ENCODE data around the gene SRRM4.

The SRRM4 gene

GRCh38 chr12:119149270-119149669 lies 167.9 kb downstream of the SRRM4 start:
- Histone ChIP-seq H3K27ac (ENCODE audit: low read depth, low read length, poor library complexity, severe bottlenecking) (no peak overlapping the region), H3K4me3 (ENCODE audit: low read depth, low read length, poor library complexity, severe bottlenecking) (no peak overlapping the region), H3K36me3 (ENCODE audit: insufficient read depth, low read length) (no peaks in the 10 kb centered on the region), H3K79me2 (ENCODE audit: insufficient read depth, low read length) (no peaks in the 10 kb centered on the region), H4K20me1 (ENCODE audit: insufficient read depth, low read length) (no peaks in the 10 kb centered on the region), H3K9me3 (ENCODE audit: low read length) (no peaks in the 10 kb centered on the region), H3K9ac (ENCODE audit: low read length) (no peak overlapping the region), H3F3A (ENCODE audit: insufficient read depth, low read length) (no peaks in the 10 kb centered on the region), H3K4me2 (ENCODE audit: low read length) (no peak overlapping the region), H3K9me2 (ENCODE audit: low read depth, low read length) (no peaks in the 10 kb centered on the region), H2AFZ (ENCODE audit: low read length) (no peak overlapping the region), H3K27me3 (ENCODE audit: insufficient read depth, low read length) (peaks cover 7% of the 10 kb centered on the region; the same call in 1 of the 2 replicates), H3K4me1 (ENCODE audit: insufficient read depth, low read length, severe bottlenecking) (no peaks in the 10 kb centered on the region)
- TF ChIP-seq CTCF (IDR thresholded peaks at IDR 0.05; ENCODE audit: low read length) (no peak), EZH2 (IDR thresholded peaks at IDR 0.05; ENCODE audit: borderline replicate concordance, low read length) (no peak)

GRCh38 chr12:119151445-119152026 lies 170.2 kb downstream of the SRRM4 start:
- no peaks in the 10 kb centered on the region for H4K20me1 ChIP-seq (ENCODE audit: insufficient read depth, low read length)
- H2AFZ ChIP-seq (ENCODE audit: low read length): no peak overlapping the region
- no peak for TF ChIP-seq CTCF (IDR thresholded peaks at IDR 0.05; ENCODE audit: low read length)
- no peak for TF ChIP-seq EZH2 (IDR thresholded peaks at IDR 0.05; ENCODE audit: borderline replicate concordance, low read length)
- H3K4me1 ChIP-seq (ENCODE audit: insufficient read depth, low read length, severe bottlenecking): no peaks in the 10 kb centered on the region
- H3K79me2 ChIP-seq (ENCODE audit: insufficient read depth, low read length): no peaks in the 10 kb centered on the region
- H3K9ac ChIP-seq (ENCODE audit: low read length): no peak overlapping the region
- no peak overlapping the region for H3K4me3 ChIP-seq (ENCODE audit: low read depth, low read length, poor library complexity, severe bottlenecking)
- no peaks in the 10 kb centered on the region for H3F3A ChIP-seq (ENCODE audit: insufficient read depth, low read length)
- H3K27ac ChIP-seq (ENCODE audit: low read depth, low read length, poor library complexity, severe bottlenecking): no peak overlapping the region
- no peaks in the 10 kb centered on the region for H3K36me3 ChIP-seq (ENCODE audit: insufficient read depth, low read length)
- no peaks in the 10 kb centered on the region for H3K9me3 ChIP-seq (ENCODE audit: low read length)
- H3K9me2 ChIP-seq (ENCODE audit: low read depth, low read length): no peaks in the 10 kb centered on the region
- H3K27me3 ChIP-seq (ENCODE audit: insufficient read depth, low read length): no peaks in the 10 kb centered on the region; the same call in 1 of the 2 replicates
- no peak overlapping the region for H3K4me2 ChIP-seq (ENCODE audit: low read length)

- no peaks in the 10 kb centered on the region for H3K36me3 ChIP-seq (ENCODE audit: insufficient read depth, low read length)
Measured at GRCh38 chr12:119153477-119154434, 172.4 kb downstream of the SRRM4 start.

More at GRCh38 chr12:119153477-119154434, 172.4 kb downstream of the SRRM4 start:
- H4K20me1 ChIP-seq (ENCODE audit: insufficient read depth, low read length): no peaks in the 10 kb centered on the region
- H3K79me2 ChIP-seq (ENCODE audit: insufficient read depth, low read length): no peaks in the 10 kb centered on the region
- H3F3A ChIP-seq (ENCODE audit: insufficient read depth, low read length): no peaks in the 10 kb centered on the region
- no peak overlapping the region for H3K4me2 ChIP-seq (ENCODE audit: low read length)
- no peaks in the 10 kb centered on the region for H3K9me2 ChIP-seq (ENCODE audit: low read depth, low read length)
- H3K9me3 ChIP-seq (ENCODE audit: low read length): no peaks in the 10 kb centered on the region
- no peak overlapping the region for H3K9ac ChIP-seq (ENCODE audit: low read length)
- H3K27ac ChIP-seq (ENCODE audit: low read depth, low read length, poor library complexity, severe bottlenecking): no peak overlapping the region
- H3K4me1 ChIP-seq (ENCODE audit: insufficient read depth, low read length, severe bottlenecking): no peaks in the 10 kb centered on the region
- no peak overlapping the region for H3K4me3 ChIP-seq (ENCODE audit: low read depth, low read length, poor library complexity, severe bottlenecking)
- no peaks in the 10 kb centered on the region; the same call in 1 of the 2 replicates for H3K27me3 ChIP-seq (ENCODE audit: insufficient read depth, low read length)
- no peak overlapping the region for H2AFZ ChIP-seq (ENCODE audit: low read length)
- TF ChIP-seq CTCF (IDR thresholded peaks at IDR 0.05; ENCODE audit: low read length) (no peak), EZH2 (IDR thresholded peaks at IDR 0.05; ENCODE audit: borderline replicate concordance, low read length) (no peak)

All from OCI-LY1 (cell line).